ENCODE data around the gene CCDC190. TPM values are rescaled to one million over a fixed set of nuclear protein-coding genes. Genes with fewer than 3 reads are reported as not detected.

The CCDC190 gene
- total RNA-seq, 2 experiments from 2014 or later = not detected

- intact Hi-C loops (cut with micrococcal nuclease) = no loop called here
- peak; percentile 93 for ATAC-seq
- H3K27me3 Mint-ChIP-seq = peaks cover 13% of the 10 kb centered on the region
- peaks cover 17% of the 10 kb centered on the region for H3K4me1 Mint-ChIP-seq (ENCODE audit: low read depth)
- DNase-seq = peak; percentile 12
- TF ChIP-seq CTCF (IDR thresholded peaks at IDR 0.05) = no peak
- no peak overlapping the region for H3K4me3 Mint-ChIP-seq
- H3K27ac Mint-ChIP-seq = peak overlapping the region; percentile 75
- ChIA-PET CTCF (interaction anchor here (0.7 kb wide), 1 partner anchor 13 kb away, joined by 3 read pairs; no protein-coding TSS in a partner anchor), POLR2A (no interaction called here)
- peaks cover 3% of the 10 kb centered on the region for H3K36me3 Mint-ChIP-seq (ENCODE audit: low read depth)
- peaks cover 14% of the 10 kb centered on the region for H3K9me3 Mint-ChIP-seq
Observed at GRCh38 chr1:162835157-162835899, 25.6 kb downstream of the CCDC190 start.

GRCh38 chr1:162832470-162832869 is 28.5 kb downstream of the CCDC190 start:
- H3K9me3 Mint-ChIP-seq = peaks cover 4% of the 10 kb centered on the region
- no peaks in the 10 kb centered on the region for H3K36me3 Mint-ChIP-seq (ENCODE audit: low read depth)
- ChIA-PET POLR2A (no interaction called here), CTCF (interaction anchor here (1.1 to 1.2 kb wide), 2 partner anchors 15 to 219 kb away, joined by 3 to 6 read pairs; no protein-coding TSS in a partner anchor)
- no peak overlapping the region for H3K27ac Mint-ChIP-seq
- intact Hi-C loops (cut with micrococcal nuclease) = no loop called here
- no peak overlapping the region for H3K4me3 Mint-ChIP-seq
- ATAC-seq (no peak), DNase-seq (no peak)
- H3K27me3 Mint-ChIP-seq = peaks cover 18% of the 10 kb centered on the region
- TF ChIP-seq CTCF (IDR thresholded peaks at IDR 0.05) = no peak
- peaks cover 17% of the 10 kb centered on the region for H3K4me1 Mint-ChIP-seq (ENCODE audit: low read depth)

- ATAC-seq (no peak), DNase-seq (no peak)
- Mint-ChIP-seq H3K4me3 (no peak overlapping the region), H3K27me3 (peaks cover 29% of the 10 kb centered on the region), H3K36me3 (ENCODE audit: low read depth) (no peaks in the 10 kb centered on the region), H3K9me3 (no peaks in the 10 kb centered on the region), H3K4me1 (ENCODE audit: low read depth) (no peaks in the 10 kb centered on the region), H3K27ac (no peak overlapping the region)
- intact Hi-C loops (cut with micrococcal nuclease) = no loop called here
- CTCF ChIA-PET = no interaction called here
- POLR2A ChIA-PET = no interaction called here
- no peak for TF ChIP-seq CTCF (IDR thresholded peaks at IDR 0.05)
Observed at GRCh38 chr1:162829268-162829667, 31.7 kb downstream of the CCDC190 start.

- no peak for TF ChIP-seq CTCF (IDR thresholded peaks at IDR 0.05)
- DNase-seq = no peak
- peak; percentile 11 for ATAC-seq
- H3K36me3 Mint-ChIP-seq (ENCODE audit: low read depth) = no peaks in the 10 kb centered on the region
- intact Hi-C loops (cut with micrococcal nuclease) = no loop called here
- peaks cover 19% of the 10 kb centered on the region for H3K4me1 Mint-ChIP-seq (ENCODE audit: low read depth)
- H3K9me3 Mint-ChIP-seq = no peaks in the 10 kb centered on the region
- H3K27ac Mint-ChIP-seq = no peak overlapping the region
- POLR2A ChIA-PET = no interaction called here
- CTCF ChIA-PET = interaction anchor here (1.4 kb wide), 1 partner anchor 24 kb away, joined by 3 read pairs; no protein-coding TSS in a partner anchor
- no peak overlapping the region for H3K4me3 Mint-ChIP-seq
- H3K27me3 Mint-ChIP-seq = peaks cover 45% of the 10 kb centered on the region
Observed at GRCh38 chr1:162823771-162824525, 37.0 kb downstream of the CCDC190 start.

GRCh38 chr1:162823231-162823630 is 37.7 kb downstream of the CCDC190 start:
- ATAC-seq (peak; percentile 88), DNase-seq (peak; percentile 41)
- intact Hi-C loops (cut with micrococcal nuclease) = no loop called here
- TF ChIP-seq CTCF (IDR thresholded peaks at IDR 0.05) = no peak
- Mint-ChIP-seq H3K4me1 (ENCODE audit: low read depth) (peaks cover 19% of the 10 kb centered on the region), H3K9me3 (no peaks in the 10 kb centered on the region), H3K36me3 (ENCODE audit: low read depth) (no peaks in the 10 kb centered on the region), H3K4me3 (no peak overlapping the region), H3K27ac (no peak overlapping the region), H3K27me3 (peaks cover 40% of the 10 kb centered on the region)
- CTCF ChIA-PET = interaction anchor here (1.4 kb wide), 1 partner anchor 25 kb away, joined by 3 read pairs; no protein-coding TSS in a partner anchor
- POLR2A ChIA-PET = no interaction called here

All from activated CD8-positive, alpha-beta T cell treated with anti-CD3 and anti-CD28 coated beads for 36 hours (primary cell).